Muscle layer of colon (tissue), 2 donors: ENCODE measurements around the gene NT5C3A.
"Not testable (repeated sequence)": the region's sequence is repeated elsewhere in the genome, so short reads cannot be mapped to it uniquely, and the experiment has no call there.

Experiments
- H3K27ac ChIP-seq: one replicate; pipeline ENCODE4 v1.7.0; 2013; ENCODE audit warnings: low read depth, mild to moderate bottlenecking, low read length, moderate library complexity
- H3K27me3 ChIP-seq, 2 donors: one replicate each; pipeline ENCODE4 v1.7.0; 2013; ENCODE audit warnings: low read length in 2 of 2, mild to moderate bottlenecking in 2 of 2; ENCODE audit not compliant: insufficient read depth in 2 of 2, control insufficient read depth in 1 of 2
- H3K36me3 ChIP-seq: one replicate; pipeline ENCODE4 v1.7.0; 2013; ENCODE audit warnings: mild to moderate bottlenecking, low read length; ENCODE audit not compliant: insufficient read depth
- H3K4me1 ChIP-seq: one replicate; pipeline ENCODE4 v1.7.0; 2013; ENCODE audit warnings: mild to moderate bottlenecking, low read length; ENCODE audit not compliant: insufficient read depth
- H3K4me3 ChIP-seq, 2 donors: one replicate each; pipeline ENCODE4 v1.7.0; 2013; ENCODE audit warnings: low read length in 2 of 2, low read depth in 1 of 2, mild to moderate bottlenecking in 1 of 2, moderate library complexity in 1 of 2
- H3K9ac ChIP-seq: one replicate; pipeline ENCODE4 v1.7.0; 2013; ENCODE audit warnings: low read length
- H3K9me3 ChIP-seq: one replicate; pipeline ENCODE4 v1.7.0; 2013; ENCODE audit warnings: mild to moderate bottlenecking, low read length
- donor health status: abdominal sarcoma.
- donor health status: Adenocarcinoma of cecum.

Gene NT5C3A

GRCh38 chr7:32998361-32999171, 64.0 kb downstream of the NT5C3A start:
- not testable (repeated sequence) for H3K36me3 ChIP-seq, H3K9ac ChIP-seq, H3K9me3 ChIP-seq, H3K27me3 ChIP-seq
- H3K27ac ChIP-seq: peak overlapping the region; percentile 63
- peak overlapping the region in 1 of 2 donors; percentile 32 for H3K4me3 ChIP-seq
- peaks cover 10% of the 10 kb centered on the region for H3K4me1 ChIP-seq

DNA sequence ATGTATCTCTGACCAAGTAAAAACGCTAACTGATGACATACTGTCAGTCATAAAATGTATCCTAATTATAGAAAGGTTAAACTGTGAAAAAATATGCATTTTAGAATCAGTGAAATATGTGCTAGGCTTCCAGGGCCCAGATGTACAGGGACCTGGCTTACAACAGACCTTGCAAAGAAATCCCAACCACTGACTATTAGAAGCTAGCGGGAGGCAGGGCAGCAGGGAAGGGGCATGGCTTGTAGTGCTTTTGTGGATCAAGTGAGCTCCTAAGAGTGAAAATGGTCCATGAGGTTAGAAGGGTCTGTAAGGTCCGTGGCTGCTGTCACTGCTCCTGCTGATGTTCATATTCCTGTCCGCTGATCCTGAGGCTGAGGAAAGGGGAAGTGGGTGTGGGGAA, 64.6 kb downstream of the NT5C3A start:
- not testable (repeated sequence) for H3K27me3 ChIP-seq, H3K4me3 ChIP-seq, H3K9me3 ChIP-seq, H3K36me3 ChIP-seq, H3K9ac ChIP-seq
- Histone ChIP-seq H3K27ac (peak overlapping the region; percentile 5), H3K4me1 (peaks cover 10% of the 10 kb centered on the region)

DNA sequence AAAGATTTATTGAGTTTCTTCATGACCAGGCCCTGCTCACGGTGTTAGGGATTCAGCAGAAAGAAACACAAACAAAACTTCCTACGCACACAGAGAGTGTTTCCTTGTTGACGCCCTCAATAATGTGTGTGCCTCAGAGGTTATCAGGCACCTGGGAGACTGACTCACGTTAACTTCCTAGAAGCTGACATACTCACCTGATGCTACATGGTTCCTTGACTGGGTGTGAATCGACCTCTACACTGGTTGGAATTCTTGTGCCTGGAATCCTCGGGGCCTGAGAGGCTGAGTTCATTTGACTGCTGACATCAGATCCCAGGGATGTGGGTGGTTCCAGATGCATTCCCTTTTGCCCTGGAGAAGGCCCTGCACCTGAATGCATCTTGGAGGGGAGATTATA, 69.8 kb downstream of the NT5C3A start:
- not testable (repeated sequence) for H3K36me3 ChIP-seq, H3K27ac ChIP-seq, H3K9me3 ChIP-seq, H3K9ac ChIP-seq, H3K4me3 ChIP-seq, H3K27me3 ChIP-seq, H3K4me1 ChIP-seq

- H3K4me1 ChIP-seq, H3K27ac ChIP-seq, H3K9me3 ChIP-seq, H3K9ac ChIP-seq, H3K4me3 ChIP-seq, H3K36me3 ChIP-seq, H3K27me3 ChIP-seq: not testable (repeated sequence)
Observed at GRCh38 chr7:32991975-32992700, 70.4 kb downstream of the NT5C3A start.

DNA sequence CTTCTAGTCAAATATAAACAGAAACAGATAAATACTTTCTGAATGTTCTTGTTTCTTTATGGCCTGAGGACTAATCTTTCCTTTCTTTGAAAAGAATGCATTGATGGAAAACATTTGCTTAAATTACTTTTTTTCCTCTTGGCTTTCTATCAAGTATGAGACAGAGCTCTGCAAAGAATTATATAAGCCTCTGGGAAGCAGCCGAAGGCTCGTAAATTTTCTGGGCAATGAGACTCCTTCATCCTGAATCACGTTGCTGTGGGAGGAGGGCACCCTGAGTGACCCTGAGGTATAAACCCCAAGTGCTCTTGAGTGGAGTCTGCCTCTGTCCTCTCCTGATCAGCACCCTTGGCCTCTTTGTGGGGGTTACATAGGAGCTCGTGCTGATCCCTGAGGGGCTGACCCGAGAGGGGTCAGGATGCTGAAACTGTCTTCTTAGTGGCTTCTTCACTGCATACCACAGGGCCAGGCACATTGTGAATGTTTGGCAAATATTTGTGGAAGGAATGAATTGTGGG, 71.4 kb downstream of the NT5C3A start:
- not testable (repeated sequence) for H3K27ac ChIP-seq, H3K27me3 ChIP-seq, H3K4me1 ChIP-seq, H3K9me3 ChIP-seq, H3K9ac ChIP-seq, H3K36me3 ChIP-seq, H3K4me3 ChIP-seq

DNA sequence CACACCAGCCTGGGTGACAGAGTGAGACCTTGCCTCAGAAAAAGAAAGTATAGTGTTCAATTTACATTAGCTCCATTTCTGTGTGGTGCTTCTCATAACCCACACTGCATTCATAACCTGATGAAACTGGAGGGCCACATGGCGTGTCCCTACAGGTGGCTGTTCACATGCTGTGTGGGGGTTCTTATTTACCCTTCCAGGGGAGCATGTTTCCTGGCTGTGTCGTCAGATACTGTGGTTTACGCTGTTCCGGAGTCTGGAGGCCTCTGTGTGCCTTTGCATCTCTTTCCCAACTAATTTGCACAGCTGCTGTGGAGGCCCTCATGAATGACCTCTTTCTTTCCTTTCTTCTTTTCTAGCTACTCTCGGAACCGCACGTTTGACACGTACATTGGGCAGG, 74.4 kb downstream of the NT5C3A start:
- not testable (repeated sequence) for H3K36me3 ChIP-seq, H3K9ac ChIP-seq, H3K27me3 ChIP-seq, H3K9me3 ChIP-seq, H3K4me3 ChIP-seq, H3K4me1 ChIP-seq, H3K27ac ChIP-seq

DNA sequence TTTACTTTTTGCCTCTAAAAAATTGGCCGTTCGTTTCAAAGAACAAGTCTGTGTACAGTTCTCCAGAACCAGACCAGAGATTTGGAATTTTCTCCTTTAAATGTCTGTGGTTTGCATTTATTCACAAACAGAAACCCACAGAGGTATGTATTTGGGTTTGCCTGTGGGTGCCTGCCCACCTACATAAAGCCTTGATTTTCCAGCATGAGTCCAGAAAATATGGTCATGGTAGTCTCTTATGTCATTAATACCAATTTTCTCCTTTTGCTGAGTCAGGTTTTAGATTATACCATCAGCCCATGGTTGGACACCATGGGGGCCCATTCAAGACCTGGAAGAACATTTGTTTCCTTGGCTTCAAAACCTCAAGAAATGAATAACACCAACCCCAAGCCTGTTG, 82.7 kb downstream of the NT5C3A start:
- H3K9ac ChIP-seq, H3K9me3 ChIP-seq, H3K4me1 ChIP-seq, H3K4me3 ChIP-seq, H3K27me3 ChIP-seq, H3K27ac ChIP-seq, H3K36me3 ChIP-seq: not testable (repeated sequence)

DNA sequence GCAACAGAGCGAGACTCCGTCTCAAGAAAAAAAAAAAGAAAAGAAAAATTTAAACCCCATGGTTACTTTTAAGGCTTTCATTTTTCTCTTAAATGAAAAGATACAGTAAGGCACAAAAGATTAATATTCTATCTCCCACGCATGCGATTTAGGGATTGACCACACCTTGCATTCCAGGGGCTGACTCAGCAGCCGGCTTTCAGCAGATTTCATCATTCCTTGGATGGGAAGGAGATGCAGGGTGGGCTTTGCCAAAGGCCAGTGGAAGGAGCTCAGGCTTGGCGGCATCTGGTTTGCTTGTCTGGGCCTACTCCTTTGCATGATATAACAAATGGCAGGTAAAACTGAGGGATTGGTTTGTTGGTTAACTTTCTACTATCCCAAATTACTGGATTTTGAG, 83.3 kb downstream of the NT5C3A start:
- not testable (repeated sequence) for H3K27me3 ChIP-seq, H3K4me3 ChIP-seq, H3K9me3 ChIP-seq, H3K4me1 ChIP-seq, H3K9ac ChIP-seq, H3K27ac ChIP-seq, H3K36me3 ChIP-seq

DNA sequence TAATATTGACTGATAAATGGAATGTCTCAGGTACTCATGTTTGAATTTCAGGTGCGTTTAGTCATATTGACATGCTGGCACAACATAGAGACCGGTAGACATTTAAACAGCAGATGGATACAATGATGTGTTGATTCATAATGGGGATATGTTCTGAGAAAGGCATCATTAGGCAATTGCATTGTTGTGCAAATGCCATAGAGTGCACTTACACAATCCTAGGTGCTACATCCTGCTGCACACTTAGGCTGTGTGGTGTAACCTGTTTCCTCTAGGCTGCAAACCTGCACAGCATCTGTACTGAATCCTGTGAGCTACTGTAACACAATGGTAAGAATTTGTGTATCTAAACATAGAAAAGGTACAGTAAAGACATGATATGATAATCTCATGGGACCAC, 85.4 kb downstream of the NT5C3A start:
- H3K27ac ChIP-seq, H3K36me3 ChIP-seq, H3K4me3 ChIP-seq: not testable (repeated sequence)

DNA sequence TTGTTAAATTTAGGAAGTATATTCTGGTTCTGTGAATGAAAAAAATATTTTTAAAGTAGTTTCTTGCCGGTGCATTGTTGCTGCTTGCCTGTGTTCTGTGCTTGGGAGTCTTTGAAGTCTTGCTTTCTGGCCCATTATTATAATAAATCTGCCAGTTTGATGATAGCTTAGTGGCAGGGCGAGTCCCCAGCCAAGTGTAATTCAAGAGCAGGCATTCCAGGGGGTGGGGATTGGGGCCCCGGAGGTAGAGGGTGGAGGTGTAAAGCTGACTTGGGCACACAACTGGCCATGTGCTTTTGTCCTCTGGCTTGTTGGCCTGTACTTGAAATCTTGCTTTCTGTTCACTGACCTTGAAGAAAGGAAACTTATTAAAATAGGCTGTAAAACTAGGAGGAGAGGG, 90.6 kb downstream of the NT5C3A start:
- not testable (repeated sequence) for H3K27ac ChIP-seq, H3K27me3 ChIP-seq, H3K9me3 ChIP-seq, H3K4me3 ChIP-seq, H3K4me1 ChIP-seq, H3K9ac ChIP-seq, H3K36me3 ChIP-seq

More for the DNA sequence above, 85.4 kb downstream of the NT5C3A start:
- not testable (repeated sequence) for H3K9me3 ChIP-seq, H3K27me3 ChIP-seq, H3K4me1 ChIP-seq, H3K9ac ChIP-seq

GRCh38 chr7:32967268-32967582, 95.4 kb downstream of the NT5C3A start:
- H3K27me3 ChIP-seq, H3K4me3 ChIP-seq, H3K9me3 ChIP-seq, H3K27ac ChIP-seq, H3K36me3 ChIP-seq, H3K9ac ChIP-seq: not testable (repeated sequence)
- H3K4me1 ChIP-seq: peaks cover 10% of the 10 kb centered on the region
